Adrenal gland (tissue), 12 donors: ENCODE measurements around the gene SH2D6. TPM values are rescaled to one million over a fixed set of nuclear protein-coding genes. Genes with fewer than 3 reads are reported as not detected.
A peak's percentile ranks its signal among the peaks of the same experiment; 100 is the strongest.

Experiments
- DNase-seq, 7 donors: peaks; one replicate each; pipeline ENCODE4 v3.0.0-alpha.2; 2019 to 2020
- H3K27ac ChIP-seq, 5 donors: fragments of 200-600 bp; sonication (generic) in 4 of 5; 1 replicate in 3 of 5; 2 replicates in 2 of 5; pipeline versions ENCODE4 v1.5.1 to v1.8.0; 2016 to 2020; ENCODE audit warnings: mild to moderate bottlenecking in 1 of 5
- H3K27me3 ChIP-seq: fragments of 200-600 bp; 2 replicates; pipeline ENCODE4 v1.8.0; 2021
- H3K36me3 ChIP-seq, 2 donors: fragments of 200-600 bp; replicated peaks in 1 of 2; 1 replicate in 1 of 2; 2 replicates in 1 of 2; pipeline versions ENCODE4 v1.5.1 to v1.8.0; 2018 to 2022
- H3K4me1 ChIP-seq, 2 donors: fragments of 200-600 bp; replicated peaks in 1 of 2; 1 replicate in 1 of 2; 2 replicates in 1 of 2; pipeline versions ENCODE4 v1.5.1 to v1.8.0; 2018 to 2021
- H3K4me3 ChIP-seq, 4 donors: fragments of 200-600 bp; sonication (generic) in 3 of 4; one replicate each; pipeline ENCODE4 v1.5.1; 2016 to 2018
- H3K9me3 ChIP-seq, 3 donors: fragments of 200-600 bp; sonication (generic) in 1 of 3; replicated peaks in 1 of 3; 1 replicate in 2 of 3; 2 replicates in 1 of 3; pipeline versions ENCODE4 v1.5.1 to v1.8.0; 2016 to 2021
- CTCF ChIP-seq, 6 experiments: fragments of 450-650 bp in 4 of 6; fragments of 200-600 bp in 2 of 6; sonication (generic) in 1 of 6; IDR thresholded peaks; 1 replicate in 5 of 6; 2 replicates in 1 of 6; pipeline versions ENCODE4 v1.5.1 to v1.8.0; 2016 to 2021; ENCODE audit warnings: antibody characterized with exemption in 6 of 6, mild to moderate bottlenecking in 2 of 6, moderate library complexity in 1 of 6
- POLR2A ChIP-seq, 2 donors: fragments of 450-650 bp; IDR thresholded peaks; one replicate each; pipeline ENCODE4 v1.6.1; 2017; ENCODE audit warnings: antibody characterized with exemption in 2 of 2, mild to moderate bottlenecking in 2 of 2, moderate library complexity in 1 of 2
- WGBS, 4 donors: extraction: QIAGEN DNeasy Blood & Tissue Kit in 2 of 4; methylation state at CpG; one replicate each; pipeline versions ENCODE4 v1.1.5 to v1.1.7; 2013 to 2017; 5-methylcytosine and 5-hydroxymethylcytosine counted together
- intact Hi-C, 2 donors: fragments of 100-400 bp; cut with DNase I; formaldehyde crosslinking; loops; one replicate each; pipeline versions ENCODE4 v1.14.1 to v1.15.0; 2022 to 2023
- polyA plus RNA-seq, 3 donors: library from polyadenylated mRNA; stranded (reverse); fragments of 200-250 nt in 2 of 3; fragments of 350-450 nt in 1 of 3; fragmentation: Illumina TruSeq in 1 of 3; extraction: RNeasy Lipid Tissue Mini Kit (QIAGEN cat#74804) in 1 of 3; gene quantifications; one replicate each; pipeline ENCODE4 v1.2.3, GENCODE V29; 2013 to 2014
- total RNA-seq, 9 donors: library from RNA; depleted of rRNA in 4 of 9; stranded (reverse); fragments of >200 nt in 4 of 9; fragments of 120-200 nt in 1 of 9; fragmentation: NEBNext Ultra II Directional in 1 of 9; extraction: Animal tissue kit (Norgen Biotek cat#: 25700) in 1 of 9; gene quantifications; one replicate each; pipeline versions ENCODE4 v1.1.0 to v1.2.4, GENCODE V29; 2013 to 2023
- donor health status: healthy with polysubstance abuse.
- donor health status: Bipolar disorder and iron deficiency.
- donor health status: DM: yes; HTN: yes; CAD: no.
- donor health status: DM: no; HTN: no; CAD: no.
- donor health status: DM: no; HTN: no; CAD: no.
- donor health status: DM: yes; HTN: yes; CAD: no.

The SH2D6 gene
- total and polyA plus RNA-seq, 12 donors: 0.53 to 4.2 (median 0.74) TPM; not detected in 5

GRCh38 chr2:85395912-85396475, 22.5 kb upstream of the SH2D6 start:
- WGBS, 4 donors: 94 to 96% (median 95%) methylated on average over 14 of the region's 14 CpGs
- DNase-seq: no peak
- Histone ChIP-seq H3K27ac (no peak overlapping the region), H3K4me3 (no peak overlapping the region), H3K27me3 (no peaks in the 10 kb centered on the region), H3K4me1 (peaks cover 3 to 9% of the 10 kb centered on the region in 2 donors), H3K36me3 (peaks cover 0 to 7% of the 10 kb centered on the region in 2 donors), H3K9me3 (no peaks in the 10 kb centered on the region)
- intact Hi-C loops: no loop called here
- no peak for TF ChIP-seq CTCF (IDR thresholded peaks at IDR 0.05)
- no peak for TF ChIP-seq POLR2A (IDR thresholded peaks at IDR 0.05)

- DNase-seq: no peak
- TF ChIP-seq CTCF (IDR thresholded peaks at IDR 0.05) (no peak), POLR2A (IDR thresholded peaks at IDR 0.05) (no peak)
- 72 to 77% (median 75%) methylated on average over 4 to 5 of the region's 5 CpGs for WGBS, 4 donors
Measured at GRCh38 chr2:85396531-85397470, 21.7 kb upstream of the SH2D6 start.

GRCh38 chr2:85397925-85398331, 20.6 kb upstream of the SH2D6 start:
- peak in 1 of 7 donors; percentile 38 for DNase-seq
- Histone ChIP-seq H3K4me3 (no peak overlapping the region), H3K27ac (no peak overlapping the region), H3K27me3 (no peaks in the 10 kb centered on the region), H3K9me3 (no peaks in the 10 kb centered on the region), H3K4me1 (peaks cover 3 to 9% of the 10 kb centered on the region in 2 donors), H3K36me3 (no peaks in the 10 kb centered on the region)
- WGBS, 4 donors: 58 to 93% (median 72%) methylated on average over 3 to 4 of the region's 4 CpGs
- TF ChIP-seq CTCF (IDR thresholded peaks at IDR 0.05) (no peak), POLR2A (IDR thresholded peaks at IDR 0.05) (no peak)
- intact Hi-C loops: no loop called here

More at GRCh38 chr2:85396531-85397470, 21.7 kb upstream of the SH2D6 start:
- Histone ChIP-seq H3K4me1 (peaks cover 3 to 9% of the 10 kb centered on the region in 2 donors), H3K27ac (peak overlapping the region in 1 of 5 donors; percentile 8), H3K9me3 (no peaks in the 10 kb centered on the region), H3K36me3 (peaks cover 0 to 1% of the 10 kb centered on the region in 2 donors), H3K4me3 (no peak overlapping the region), H3K27me3 (no peaks in the 10 kb centered on the region)
- intact Hi-C loops: no loop called here

- no peaks in the 10 kb centered on the region for H3K9me3 ChIP-seq
- no peak for DNase-seq
- no peaks in the 10 kb centered on the region for H3K36me3 ChIP-seq
- H3K4me3 ChIP-seq: no peak overlapping the region
- peaks cover 3 to 9% of the 10 kb centered on the region in 2 donors for H3K4me1 ChIP-seq
- TF ChIP-seq POLR2A (IDR thresholded peaks at IDR 0.05) (no peak), CTCF (IDR thresholded peaks at IDR 0.05) (no peak)
- intact Hi-C loops: no loop called here
- no peak overlapping the region for H3K27ac ChIP-seq
- H3K27me3 ChIP-seq: no peaks in the 10 kb centered on the region
- WGBS, 4 donors: 90 to 96% (median 92%) methylated on average over 4 to 8 of the region's 8 CpGs
Measured at GRCh38 chr2:85398426-85399182, 19.9 kb upstream of the SH2D6 start.
